ENCODE results near the gene IFT25.
A peak's percentile ranks its signal among the peaks of the same experiment; 100 is the strongest.

Gene IFT25

GRCh38 chr1:53957194-53957818, 11.8 kb upstream of the IFT25 start:
- DNase-seq (ENCODE audit: low spot score) = peak; percentile 96

DNA sequence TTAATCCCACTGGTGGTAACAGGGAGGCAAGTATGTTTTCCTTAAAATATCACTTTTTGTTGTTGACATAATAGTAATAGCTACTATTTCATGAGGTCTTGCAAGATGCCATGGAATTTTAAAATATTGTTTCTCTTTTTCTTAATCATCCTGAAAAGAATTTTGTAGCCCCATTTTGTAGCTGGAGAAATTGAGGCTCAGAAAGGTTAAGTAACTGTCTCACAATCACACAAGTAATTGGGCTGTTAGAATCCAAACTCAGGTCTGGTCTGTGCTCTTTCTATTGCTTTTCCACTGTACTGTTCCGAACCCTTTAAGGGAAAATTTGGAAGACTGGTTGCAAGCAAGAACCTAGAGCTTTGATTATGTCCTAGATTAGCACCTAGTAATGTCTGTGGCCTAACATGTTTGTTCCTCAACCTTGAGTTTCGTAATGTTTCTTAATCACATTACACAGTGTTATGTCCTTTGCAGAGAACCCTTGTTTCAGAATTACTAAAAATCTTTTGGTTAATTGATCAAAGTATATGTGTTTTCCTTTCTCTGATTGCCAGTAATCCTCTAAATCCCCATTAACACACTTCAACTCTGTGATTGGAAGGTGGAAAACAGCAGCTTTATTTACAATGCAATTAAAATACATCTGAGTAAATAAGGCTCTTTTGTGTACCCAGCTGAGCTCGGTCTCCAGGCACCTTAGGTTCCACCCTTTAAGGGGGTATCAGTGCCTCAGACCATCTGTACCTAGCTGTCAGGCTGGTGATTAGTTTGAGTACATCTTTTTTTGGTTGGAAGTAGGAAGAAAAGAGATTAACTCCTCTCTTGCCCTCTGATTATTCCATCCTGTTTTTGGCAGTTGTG, 11.0 kb upstream of the IFT25 start:
- peak; percentile 44 for DNase-seq (ENCODE audit: low spot score)

GRCh38 chr1:53954128-53954527, 8.6 kb upstream of the IFT25 start:
- no peak for DNase-seq (ENCODE audit: low spot score)

DNA sequence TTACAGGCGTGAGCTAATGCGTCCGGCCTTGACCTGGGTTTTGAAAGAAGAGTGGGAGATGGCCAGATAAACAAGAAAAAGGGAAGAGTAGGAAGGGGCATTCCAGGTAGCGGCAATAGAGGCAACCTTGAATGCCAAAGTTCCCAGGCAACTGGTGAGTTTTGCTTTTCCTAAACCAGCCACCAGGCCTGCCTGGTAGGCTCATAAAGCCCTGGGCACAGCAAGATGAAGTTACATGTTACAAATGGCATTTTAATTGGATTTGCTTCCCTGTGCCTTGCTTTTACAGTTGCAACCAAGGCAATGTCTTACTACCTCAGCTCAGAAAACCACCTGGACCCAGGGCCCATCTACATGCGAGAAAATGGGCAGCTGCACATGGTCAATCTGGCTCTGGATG, 6.2 kb upstream of the IFT25 start:
- DNase-seq (ENCODE audit: low spot score) = no peak

- DNase-seq (ENCODE audit: low spot score) = peak; percentile 41
These were observed 3.8 kb upstream of the IFT25 start for GRCh38 chr1:53949023-53949990.

- DNase-seq (ENCODE audit: low spot score) = no peak
These were observed 2.8 kb upstream of the IFT25 start for GRCh38 chr1:53948291-53948690.

GRCh38 chr1:53947172-53947907, 1.8 kb upstream of the IFT25 start:
- DNase-seq (ENCODE audit: low spot score) = no peak

GRCh38 chr1:53946252-53947171, 1.0 kb upstream of the IFT25 start, which contains the start of gene LRRC42:
Gene LRRC42 (plus strand): TSS chr1:53946350. CDS start chr1:53952000, 5,650 bp downstream.
- no peak for DNase-seq (ENCODE audit: low spot score)

- DNase-seq (ENCODE audit: low spot score) = no peak
These were observed 391 bp downstream of the IFT25 start for GRCh38 chr1:53945183-53945432.

GRCh38 chr1:53944469-53945182, 873 bp downstream of the IFT25 start:
- DNase-seq (ENCODE audit: low spot score) = no peak

DNA sequence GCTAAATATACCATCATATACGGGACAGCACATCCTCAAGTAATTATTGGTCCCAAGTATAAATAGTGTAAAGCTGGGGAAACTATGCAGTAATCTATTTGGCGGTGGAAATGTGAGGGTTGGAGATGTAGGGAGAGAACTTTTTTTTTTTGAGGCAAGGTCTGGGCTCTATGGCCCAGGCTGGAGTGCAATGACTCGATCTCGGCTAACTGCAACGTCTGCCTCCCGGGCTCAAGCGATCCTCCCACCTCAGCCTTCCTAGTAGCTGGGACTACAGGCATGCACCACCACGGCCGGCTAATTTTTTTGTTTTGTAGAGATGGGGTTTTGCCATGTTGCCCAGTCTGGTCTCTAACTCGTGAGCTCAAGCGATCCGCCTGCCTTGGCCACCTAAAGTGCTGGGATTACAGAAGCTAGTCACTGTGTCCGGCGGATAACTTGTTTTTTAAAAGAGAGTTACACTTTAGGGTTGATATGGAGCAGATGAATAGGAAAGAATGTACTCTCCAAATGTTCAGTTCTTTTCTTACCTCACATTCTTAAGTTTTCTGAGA, 1.9 kb downstream of the IFT25 start:
- no peak for DNase-seq (ENCODE audit: low spot score)

DNA sequence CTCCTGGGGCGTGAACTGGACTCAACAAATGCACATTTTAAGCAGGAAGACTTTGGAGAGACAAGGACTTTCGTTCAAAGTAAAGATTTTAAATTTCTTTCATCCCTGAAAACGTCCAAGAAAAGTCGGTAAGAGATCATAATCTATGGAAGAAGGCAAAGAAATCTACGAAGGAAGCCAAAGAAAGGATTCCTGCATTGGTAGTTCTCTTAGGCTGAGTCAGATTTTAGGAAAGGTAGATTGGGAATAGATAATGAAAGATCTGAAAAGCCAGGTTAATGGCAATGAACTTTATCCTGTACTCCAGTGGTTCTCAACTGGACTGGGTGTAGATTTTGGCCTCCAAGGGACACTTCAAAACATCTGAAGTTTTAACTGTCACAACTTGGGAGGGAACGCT, 2.4 kb downstream of the IFT25 start:
- DNase-seq (ENCODE audit: low spot score) = no peak

GRCh38 chr1:53942127-53942957, 3.2 kb downstream of the IFT25 start:
- peak; percentile 28 for DNase-seq (ENCODE audit: low spot score)

- DNase-seq (ENCODE audit: low spot score) = no peak
These were observed 7.2 kb downstream of the IFT25 start for GRCh38 chr1:53938136-53938830.

DNA sequence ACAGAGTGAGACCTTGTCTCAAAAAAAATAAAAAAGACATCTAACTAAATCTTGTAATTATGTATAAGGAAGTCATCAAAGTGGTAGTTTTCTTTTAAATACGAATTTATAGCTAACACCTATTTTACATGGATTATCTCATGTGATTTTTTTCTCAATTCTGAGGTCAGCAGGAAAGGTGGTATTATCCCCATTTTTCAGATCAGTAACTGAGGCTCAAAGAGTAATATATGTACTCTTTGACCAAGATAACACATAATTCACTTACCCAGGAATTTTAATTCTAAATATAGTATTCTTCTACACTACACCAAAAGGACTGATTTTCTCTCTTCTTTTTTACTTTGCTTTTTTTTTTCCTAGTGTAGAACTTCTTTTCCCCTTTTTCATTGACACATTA, 9.1 kb downstream of the IFT25 start:
- no peak for DNase-seq (ENCODE audit: low spot score)

DNA sequence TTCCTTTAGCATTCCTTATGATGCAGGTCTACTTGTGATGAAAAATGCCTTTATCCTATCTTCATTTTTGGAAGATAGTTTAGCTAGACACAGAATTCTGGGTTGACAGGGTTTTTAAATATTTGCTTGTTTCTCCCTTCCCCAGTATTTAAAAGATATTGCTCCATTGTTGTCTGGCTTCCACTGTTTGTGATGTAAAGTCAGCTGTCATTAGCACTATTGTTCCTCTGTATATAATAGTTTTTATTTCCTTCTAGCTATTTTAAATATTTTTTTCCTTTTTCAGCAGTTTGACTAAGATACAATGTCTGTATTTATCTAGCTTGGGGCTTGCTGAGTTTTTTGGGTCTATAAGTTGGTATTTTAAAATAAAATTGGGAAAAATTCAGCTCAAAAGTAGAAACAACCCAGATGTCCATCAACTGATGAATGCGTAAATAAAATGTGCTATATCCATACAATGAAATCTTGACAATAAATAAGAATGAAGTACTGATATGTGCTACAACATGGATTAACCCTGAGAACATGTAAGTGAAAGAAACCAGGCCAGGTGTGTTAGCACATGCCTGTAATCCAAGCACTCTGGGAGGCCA, 11.2 kb downstream of the IFT25 start:
- DNase-seq (ENCODE audit: low spot score) = no peak

GRCh38 chr1:53931523-53931922, 14.0 kb downstream of the IFT25 start:
- no peak for DNase-seq (ENCODE audit: low spot score)

- DNase-seq (ENCODE audit: low spot score) = no peak
These were observed 14.6 kb downstream of the IFT25 start for GRCh38 chr1:53930932-53931331.

Data from SW480 (cell line).